Neural progenitor cell (in vitro differentiated cells): ENCODE measurements around the gene NMS.

ENCODE experiments used
- EZH2phosphoT487 ChIP-seq: fragments of 200-600 bp; sonication (generic); IDR thresholded peaks from 2 replicates; pipeline ENCODE4 v1.6.1; 2017; ENCODE audit warnings: antibody characterized with exemption
- TF ChIP-seq, protein P1 (sequence below): fragments of 200-600 bp; sonication (generic); IDR thresholded peaks from 2 replicates; pipeline ENCODE4 v1.5.1; 2017; ENCODE audit warnings: antibody characterized with exemption, mild to moderate bottlenecking

DNA sequence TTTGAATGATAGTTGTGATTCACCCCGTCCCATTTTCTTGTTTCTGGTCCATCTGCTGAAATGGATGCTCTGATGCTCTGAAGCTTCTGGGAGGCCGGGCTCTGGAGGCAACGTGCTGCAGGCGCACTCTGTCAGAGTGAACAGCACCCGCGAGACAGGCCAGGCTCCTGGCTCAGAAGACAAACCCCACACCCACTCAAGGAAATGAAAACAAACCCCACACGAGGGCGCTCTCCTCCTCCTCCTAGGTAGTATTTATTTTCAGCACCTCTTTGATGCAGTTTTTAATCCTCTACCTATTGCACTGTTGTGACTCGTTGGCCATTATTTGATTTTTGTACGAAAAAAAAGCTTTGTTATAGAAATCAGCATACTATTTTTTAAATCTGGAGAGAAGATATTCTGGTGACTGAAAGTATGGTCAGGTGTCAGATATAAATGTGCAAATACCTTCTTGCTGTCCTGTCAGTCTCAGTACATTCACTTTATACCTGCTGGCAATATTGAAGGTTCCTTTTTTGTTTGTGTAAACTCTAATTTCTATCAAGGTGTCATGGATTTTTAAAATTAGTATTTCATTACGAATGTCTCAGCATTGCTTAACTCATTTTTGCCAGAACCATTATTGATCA lies 42.5 kb upstream of the NMS start:
- TF ChIP-seq, protein P1, sequence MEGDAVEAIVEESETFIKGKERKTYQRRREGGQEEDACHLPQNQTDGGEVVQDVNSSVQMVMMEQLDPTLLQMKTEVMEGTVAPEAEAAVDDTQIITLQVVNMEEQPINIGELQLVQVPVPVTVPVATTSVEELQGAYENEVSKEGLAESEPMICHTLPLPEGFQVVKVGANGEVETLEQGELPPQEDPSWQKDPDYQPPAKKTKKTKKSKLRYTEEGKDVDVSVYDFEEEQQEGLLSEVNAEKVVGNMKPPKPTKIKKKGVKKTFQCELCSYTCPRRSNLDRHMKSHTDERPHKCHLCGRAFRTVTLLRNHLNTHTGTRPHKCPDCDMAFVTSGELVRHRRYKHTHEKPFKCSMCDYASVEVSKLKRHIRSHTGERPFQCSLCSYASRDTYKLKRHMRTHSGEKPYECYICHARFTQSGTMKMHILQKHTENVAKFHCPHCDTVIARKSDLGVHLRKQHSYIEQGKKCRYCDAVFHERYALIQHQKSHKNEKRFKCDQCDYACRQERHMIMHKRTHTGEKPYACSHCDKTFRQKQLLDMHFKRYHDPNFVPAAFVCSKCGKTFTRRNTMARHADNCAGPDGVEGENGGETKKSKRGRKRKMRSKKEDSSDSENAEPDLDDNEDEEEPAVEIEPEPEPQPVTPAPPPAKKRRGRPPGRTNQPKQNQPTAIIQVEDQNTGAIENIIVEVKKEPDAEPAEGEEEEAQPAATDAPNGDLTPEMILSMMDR: peak; percentile 61
- TF ChIP-seq EZH2phosphoT487: no peak
